H1 (cell line): Measurements from ENCODE around the gene UNC50. TPM values are rescaled to one million over a fixed set of nuclear protein-coding genes. Genes with fewer than 3 reads are reported as not detected.

Experiments
- CTCF ChIA-PET: fragments of 300-600 bp; sonication (Branson Sonifier 250); formaldehyde crosslinking; loops from one replicate; lab custom pipeline; 2021; ENCODE audit not compliant: partially characterized antibody; lab: Charles Lee
- POLR2A ChIA-PET: fragments of 300-600 bp; sonication (Branson Sonifier 250); formaldehyde crosslinking; loops from one replicate; lab custom pipeline; 2021; ENCODE audit warnings: inconsistent platforms; ENCODE audit not compliant: partially characterized antibody; lab: Charles Lee
- DNase-seq, 2 experiments: peaks; one replicate each; pipeline versions ENCODE4 v3.0.0 to v3.0.0-alpha.2; 2010 to 2022; ENCODE audit warnings: low spot score in 2 of 2, low read depth in 1 of 2, mixed read lengths in 1 of 2
- FAIRE-seq: peaks from 2 replicates; lab custom pipeline; 2011; peaks lifted over from hg19 to GRCh38; lab: Jason Lieb, UNC
- H2AFZ ChIP-seq: 2 replicates; pipeline ENCODE4 v1.8.1; 2012; ENCODE audit warnings: low read length, inconsistent platforms
- H2AK5ac ChIP-seq: 2 replicates; pipeline ENCODE4 v1.6.1; 2013; ENCODE audit warnings: low read depth, low read length
- H2BK120ac ChIP-seq: replicated peaks from 2 replicates; pipeline ENCODE3; 2013; ENCODE audit warnings: low read depth, low read length, inconsistent platforms
- H2BK12ac ChIP-seq: 2 replicates; pipeline ENCODE4 v1.6.1; 2013; ENCODE audit warnings: low read depth, low read length
- H2BK15ac ChIP-seq: 2 replicates; pipeline ENCODE4 v1.6.1; 2013; ENCODE audit warnings: low read length
- H2BK20ac ChIP-seq: 2 replicates; pipeline ENCODE4 v1.6.1; 2013; ENCODE audit warnings: low read length
- H2BK5ac ChIP-seq: 2 replicates; pipeline ENCODE4 v1.6.1; 2013; ENCODE audit warnings: low read depth, low read length
- H3K14ac ChIP-seq: 2 replicates; pipeline ENCODE4 v1.6.1; 2013; ENCODE audit warnings: inconsistent platforms; ENCODE audit not compliant: insufficient read length
- H3K18ac ChIP-seq: 2 replicates; pipeline ENCODE4 v1.6.1; 2013; ENCODE audit warnings: low read length; ENCODE audit errors: extremely low read depth
- H3K23ac ChIP-seq: 2 replicates; pipeline ENCODE4 v1.6.1; 2013; ENCODE audit warnings: inconsistent platforms; ENCODE audit not compliant: insufficient read length
- H3K23me2 ChIP-seq: 2 replicates; pipeline ENCODE4 v1.6.1; 2013; ENCODE audit warnings: low read depth, low read length
- H3K27ac ChIP-seq: 2 replicates; pipeline ENCODE4 v1.6.1; 2011; ENCODE audit warnings: low read depth, low read length, inconsistent platforms
- H3K27me3 ChIP-seq, 4 experiments: replicated peaks in 1 of 4; 1 replicate in 1 of 4; 2 replicates in 3 of 4; pipeline versions ENCODE4 v1.6.1 to v1.8.1; 2011 to 2013; ENCODE audit warnings: low read length in 3 of 4, mild to moderate bottlenecking in 3 of 4, inconsistent platforms in 2 of 4, mixed read lengths in 2 of 4, moderate library complexity in 1 of 4; ENCODE audit not compliant: control insufficient read depth in 3 of 4, insufficient read depth in 3 of 4; ENCODE audit errors: extremely low read depth in 1 of 4
- H3K36me3 ChIP-seq, 4 experiments: 2 replicates each; pipeline versions ENCODE4 v1.6.1 to v1.8.1; 2011 to 2013; ENCODE audit warnings: mild to moderate bottlenecking in 4 of 4, low read length in 3 of 4, moderate library complexity in 2 of 4, control low read depth in 1 of 4, inconsistent platforms in 1 of 4; ENCODE audit not compliant: insufficient read depth in 4 of 4, control insufficient read depth in 2 of 4
- H3K4ac ChIP-seq: replicated peaks from 2 replicates; pipeline ENCODE3; 2013; ENCODE audit warnings: low read length, low read depth, mixed read lengths, inconsistent platforms; ENCODE audit not compliant: insufficient read length
- H3K4me1 ChIP-seq, 4 experiments: replicated peaks in 1 of 4; 1 replicate in 1 of 4; 2 replicates in 3 of 4; pipeline versions ENCODE4 v1.6.1 to v1.8.1; 2011 to 2013; ENCODE audit warnings: low read length in 3 of 4, inconsistent platforms in 2 of 4, mixed read lengths in 1 of 4; ENCODE audit not compliant: insufficient read depth in 4 of 4, control insufficient read depth in 3 of 4
- H3K4me2 ChIP-seq, 2 experiments: 2 replicates each; pipeline versions ENCODE4 v1.6.1 to v1.8.1; 2011 to 2013; ENCODE audit warnings: low read depth in 2 of 2, low read length in 2 of 2, control low read depth in 1 of 2, inconsistent platforms in 1 of 2, mild to moderate bottlenecking in 1 of 2; ENCODE audit not compliant: insufficient read depth in 1 of 2
- H3K4me3 ChIP-seq, 4 experiments: fragments of 200-600, 300-600 bp in 1 of 4; sonication (generic), shearing (Covaris generic), sonication (Bioruptor Twin) in 1 of 4; 2 replicates each; pipeline versions ENCODE4 v1.5.1 to v1.8.1; 2011 to 2016; ENCODE audit warnings: low read length in 4 of 4, low read depth in 3 of 4, control low read depth in 2 of 4, inconsistent platforms in 2 of 4, mild to moderate bottlenecking in 2 of 4, mixed read lengths in 1 of 4, moderate library complexity in 1 of 4; ENCODE audit not compliant: insufficient read depth in 2 of 4; ENCODE audit errors: extremely low read depth in 1 of 4
- H3K56ac ChIP-seq: replicated peaks from 2 replicates; pipeline ENCODE3; 2013; ENCODE audit warnings: low read depth, mild to moderate bottlenecking, mixed read lengths, low read length, inconsistent platforms; ENCODE audit not compliant: insufficient read length
- H3K79me1 ChIP-seq: 2 replicates; pipeline ENCODE4 v1.6.1; 2013; ENCODE audit warnings: low read depth, low read length, control low read depth
- H3K79me2 ChIP-seq, 2 experiments: 2 replicates each; pipeline versions ENCODE4 v1.6.1 to v1.8.1; 2012 to 2013; ENCODE audit warnings: low read length in 2 of 2, mild to moderate bottlenecking in 2 of 2, inconsistent platforms in 1 of 2; ENCODE audit not compliant: insufficient read depth in 2 of 2, control insufficient read depth in 1 of 2
- H3K9ac ChIP-seq, 4 experiments: replicated peaks in 1 of 4; 1 replicate in 1 of 4; 2 replicates in 3 of 4; pipeline versions ENCODE4 v1.6.1 to v1.8.1; 2011 to 2013; ENCODE audit warnings: low read depth in 3 of 4, low read length in 3 of 4, control low read depth in 2 of 4, mild to moderate bottlenecking in 2 of 4, moderate library complexity in 2 of 4, inconsistent platforms in 1 of 4; ENCODE audit errors: extremely low read depth in 1 of 4
- H3K9me3 ChIP-seq, 2 experiments: 2 replicates each; pipeline versions ENCODE4 v1.6.1 to v1.8.1; 2012 to 2013; ENCODE audit warnings: mild to moderate bottlenecking in 2 of 2, moderate library complexity in 2 of 2, control low read depth in 1 of 2, inconsistent platforms in 1 of 2, low read depth in 1 of 2, low read length in 1 of 2, mixed read lengths in 1 of 2; ENCODE audit not compliant: insufficient read depth in 2 of 2
- H4K20me1 ChIP-seq, 2 experiments: replicated peaks in 1 of 2; 2 replicates each; pipeline versions ENCODE3 to v1.8.1; 2011 to 2013; ENCODE audit warnings: inconsistent platforms in 2 of 2, low read length in 2 of 2, mild to moderate bottlenecking in 1 of 2; ENCODE audit not compliant: insufficient read depth in 2 of 2, control insufficient read depth in 1 of 2
- H4K5ac ChIP-seq: 2 replicates; pipeline ENCODE4 v1.6.1; 2013; ENCODE audit warnings: low read length, low read depth, mixed read lengths, inconsistent platforms; ENCODE audit not compliant: insufficient read length
- H4K8ac ChIP-seq: 2 replicates; pipeline ENCODE4 v1.8.0; 2013; ENCODE audit warnings: mild to moderate bottlenecking, moderate library complexity, low read length, inconsistent platforms; ENCODE audit not compliant: insufficient read depth; ENCODE audit errors: extremely low read depth
- H4K91ac ChIP-seq: replicated peaks from 2 replicates; pipeline ENCODE3; 2013; ENCODE audit warnings: low read length, mixed read lengths, inconsistent platforms; ENCODE audit not compliant: insufficient read length
- ATF3 ChIP-seq: IDR thresholded peaks from 2 replicates; pipeline ENCODE4 v1.6.1; 2011; ENCODE audit warnings: low read depth, mild to moderate bottlenecking, low read length; ENCODE audit not compliant: insufficient read depth
- BACH1 ChIP-seq: IDR thresholded peaks from 2 replicates; pipeline ENCODE4 v1.6.1; 2012; ENCODE audit warnings: low read length, improper control_type of control experiment
- BCL11A ChIP-seq, 2 experiments: IDR thresholded peaks; one replicate each; pipeline ENCODE4 v1.6.1; 2011; ENCODE audit warnings: low read depth in 2 of 2, low read length in 2 of 2, mild to moderate bottlenecking in 2 of 2
- CHD1 ChIP-seq: IDR thresholded peaks from 2 replicates; pipeline ENCODE4 v1.6.1; 2012; ENCODE audit warnings: low read depth, low read length, improper control_type of control experiment
- CHD2 ChIP-seq: IDR thresholded peaks from 2 replicates; pipeline ENCODE4 v1.6.1; 2012; ENCODE audit warnings: low read length, improper control_type of control experiment
- CREB1 ChIP-seq: IDR thresholded peaks from 2 replicates; pipeline ENCODE4 v1.6.1; 2012; ENCODE audit warnings: inconsistent platforms
- EZH2 ChIP-seq: fragments of 200-600 bp; sonication (generic); IDR thresholded peaks from 2 replicates; pipeline ENCODE4 v1.7.1; 2012; ENCODE audit warnings: low read depth, mild to moderate bottlenecking, moderate library complexity, low read length, inconsistent platforms; ENCODE audit not compliant: severe bottlenecking
- GABPA ChIP-seq: IDR thresholded peaks from 2 replicates; pipeline ENCODE4 v1.6.1; 2011; ENCODE audit warnings: mild to moderate bottlenecking, low read length, moderate library complexity, borderline replicate concordance; ENCODE audit not compliant: insufficient read depth
- NRF1 ChIP-seq: IDR thresholded peaks from 2 replicates; pipeline ENCODE4 v1.6.1; 2011; ENCODE audit warnings: mild to moderate bottlenecking, low read depth, low read length, improper control_type of control experiment
- RBBP5 ChIP-seq: IDR thresholded peaks from 2 replicates; pipeline ENCODE4 v1.7.1; 2012; ENCODE audit warnings: low read depth, mild to moderate bottlenecking, inconsistent platforms, low read length, moderate library complexity, borderline replicate concordance
- RNF2 ChIP-seq: fragments of 200-900, 300-1000 bp; sonication (generic); IDR thresholded peaks from 2 replicates; pipeline ENCODE4 v1.7.1; 2016; ENCODE audit warnings: borderline replicate concordance, low read depth, mild to moderate bottlenecking, antibody characterized with exemption, low read length; ENCODE audit not compliant: poor library complexity, severe bottlenecking; ENCODE audit errors: missing control alignments
- SIN3A ChIP-seq, 2 experiments: IDR thresholded peaks in 1 of 2; conservative IDR thresholded peaks in 1 of 2; 2 replicates each; pipeline ENCODE4 v1.6.1; 2011 to 2012; ENCODE audit warnings: low read length in 2 of 2, improper control_type of control experiment in 1 of 2, low read depth in 1 of 2, mild to moderate bottlenecking in 1 of 2
- SRF ChIP-seq: IDR thresholded peaks from 2 replicates; pipeline ENCODE4 v1.6.1; 2011; ENCODE audit warnings: mild to moderate bottlenecking, low read depth, low read length, moderate library complexity
- TBP ChIP-seq: IDR thresholded peaks from 2 replicates; pipeline ENCODE4 v1.6.1; 2011; ENCODE audit warnings: low read depth, low read length, improper control_type of control experiment
- WGBS, 2 experiments: shearing (Covaris generic) in 1 of 2; methylation state at CpG; one replicate each; pipeline versions ENCODE4 v1.1.6 to v1.1.7; 2013 to 2015; ENCODE audit warnings: low lambda C conversion rate in 2 of 2, mixed read lengths in 2 of 2, inconsistent platforms in 1 of 2, low coverage in 1 of 2, missing lambda C conversion rate in 1 of 2; ENCODE audit not compliant: insufficient replicate concordance in 2 of 2, insufficient coverage in 1 of 2, insufficient read length in 1 of 2; ENCODE audit errors: extremely low coverage in 1 of 2, missing lambda C conversion rate in 1 of 2; 5-methylcytosine and 5-hydroxymethylcytosine counted together
- polyA plus RNA-seq, 7 experiments: library from polyadenylated mRNA; depleted of rRNA in 3 of 7; stranded (reverse) in 5 of 7; unstranded in 2 of 7; fragments of >200 nt in 5 of 7; fragments of 200-250 nt in 2 of 7; gene quantifications; 1 replicate in 5 of 7; 2 replicates in 1 of 7; 4 replicates in 1 of 7; pipeline versions ENCODE4 v1.2.1 to v1.2.3, GENCODE V29; 2011 to 2013; ENCODE audit warnings: missing spikeins in 2 of 7, mixed read lengths in 2 of 7
- total RNA-seq: library from RNA; stranded (reverse); fragmentation: NEBNext Ultra II Directional; extraction: Animal tissue kit (Norgen Biotek cat#: 25700); gene quantifications from 2 replicates; pipeline ENCODE4 v1.2.1, GENCODE V29; 2021

Gene UNC50
- total and polyA plus RNA-seq, 2 of the 8 experiments (the other 6 are each of a cell fraction or from before 2014, with no cell fraction given) = 33.4 to 58.5 TPM

GRCh38 chr2:98648451-98648850, 40.1 kb downstream of the UNC50 start:
- H3K79me2 ChIP-seq = no peaks in the 10 kb centered on the region
- CTCF ChIA-PET = interaction anchor here (0.6 to 1.9 kb wide), 16 partner anchors 14 to 422 kb away, joined by 3 to 29 read pairs (median 4); no protein-coding TSS in a partner anchor
- no peak overlapping the region for H2AK5ac ChIP-seq
- no peak overlapping the region for H3K4me2 ChIP-seq
- no peak overlapping the region for H3K4ac ChIP-seq
- no peaks in the 10 kb centered on the region for H3K4me1 ChIP-seq
- H3K27me3 ChIP-seq = no peaks in the 10 kb centered on the region
- no peak overlapping the region for H2BK20ac ChIP-seq
- no peak overlapping the region for H2BK12ac ChIP-seq
- no peak overlapping the region for H3K18ac ChIP-seq
- POLR2A ChIA-PET = interaction anchor here (0.6 kb wide), 1 partner anchor 690 kb away, joined by 3 read pairs; no protein-coding TSS in a partner anchor
- H4K20me1 ChIP-seq = no peaks in the 10 kb centered on the region
- no peak overlapping the region for H3K14ac ChIP-seq
- H4K8ac ChIP-seq = no peak overlapping the region
- DNase-seq (no peak), FAIRE-seq (no peak)
- H3K9ac ChIP-seq = no peak overlapping the region
- no peak overlapping the region for H3K56ac ChIP-seq
- H3K36me3 ChIP-seq = no peaks in the 10 kb centered on the region
- H4K5ac ChIP-seq = no peak overlapping the region
- H3K79me1 ChIP-seq = no peaks in the 10 kb centered on the region
- H2BK5ac ChIP-seq = no peak overlapping the region
- H3K9me3 ChIP-seq = no peaks in the 10 kb centered on the region
- H3K23ac ChIP-seq = no peak overlapping the region
- H3K4me3 ChIP-seq = no peak overlapping the region
- no peak overlapping the region for H2AFZ ChIP-seq
- H2BK120ac ChIP-seq = no peak overlapping the region
- no peak overlapping the region for H3K27ac ChIP-seq
- 84% methylated on average over 4 of the region's 4 CpGs; no CpG with 5 or more reads in 1 of the 2 experiments for WGBS, 2 experiments
- no peak overlapping the region for H4K91ac ChIP-seq
- H3K23me2 ChIP-seq = no peaks in the 10 kb centered on the region
- no peak overlapping the region for H2BK15ac ChIP-seq
- TF ChIP-seq RNF2 = no peak
- TF ChIP-seq SRF = no peak
- no peak for TF ChIP-seq CHD2
- no peak for TF ChIP-seq BCL11A (IDR thresholded peaks at IDR 0.05; ENCODE audit: low read depth in 2 of 2, low read length in 2 of 2)
- no peak for TF ChIP-seq NRF1
- no peak for TF ChIP-seq BACH1
- TF ChIP-seq GABPA = no peak
- TF ChIP-seq EZH2 = no peak
- TF ChIP-seq CHD1 = no peak
- no peak for TF ChIP-seq ATF3
- TF ChIP-seq RBBP5 = no peak
- no peak for TF ChIP-seq SIN3A (conservative IDR thresholded peaks at IDR 0.05 in 1 of 2, IDR thresholded peaks at IDR 0.05 in 1 of 2; ENCODE audit: low read depth in 1 of 2, low read length in 2 of 2)
- TF ChIP-seq TBP = no peak
- TF ChIP-seq CREB1 = no peak
